GM04504 (cell line): ENCODE measurements around the gene OR6C68.
"Not testable (repeated sequence)": the region's sequence is repeated elsewhere in the genome, so short reads cannot be mapped to it uniquely, and the experiment has no call there.

Experiments used
- DNase-seq: peaks from one replicate; pipeline ENCODE4 v3.0.0-alpha.2; 2012; ENCODE audit warnings: low read depth

The OR6C68 gene

DNA sequence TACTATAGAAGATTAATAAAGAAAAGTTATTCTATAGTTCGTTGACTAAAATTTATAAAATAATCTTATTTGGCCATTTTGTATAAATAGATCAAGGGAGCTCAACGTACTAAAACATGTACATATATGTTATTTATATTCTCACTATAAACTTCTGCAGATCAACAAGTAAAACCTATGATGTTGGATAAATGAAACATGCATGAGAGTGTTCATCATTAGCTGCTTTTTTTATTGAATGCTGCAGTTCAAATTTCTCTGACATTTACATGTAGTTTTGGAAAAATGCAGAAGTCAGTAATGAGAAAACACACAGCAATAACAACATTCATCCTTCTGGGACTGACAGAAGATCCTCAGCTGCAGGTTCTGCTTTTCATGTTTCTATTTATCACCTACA, at the start of gene OR6C68:
TSS of gene OR6C68 (plus strand) at position 301 of the 400 bp plus-strand sequence. CDS start at position 301, 0 bp downstream.
- DNase-seq: no peak

- DNase-seq: no peak
Measured at GRCh38 chr12:55443776-55444175, 48.4 kb upstream of the OR6C68 start, which contains the start of gene OR6C2. OR6C2 (plus strand) TSS chr12:55444076; CDS start chr12:55452214, 8,138 bp downstream.

- DNase-seq: no peak
Measured at GRCh38 chr12:55445357-55445756, 46.8 kb upstream of the OR6C68 start.

DNA sequence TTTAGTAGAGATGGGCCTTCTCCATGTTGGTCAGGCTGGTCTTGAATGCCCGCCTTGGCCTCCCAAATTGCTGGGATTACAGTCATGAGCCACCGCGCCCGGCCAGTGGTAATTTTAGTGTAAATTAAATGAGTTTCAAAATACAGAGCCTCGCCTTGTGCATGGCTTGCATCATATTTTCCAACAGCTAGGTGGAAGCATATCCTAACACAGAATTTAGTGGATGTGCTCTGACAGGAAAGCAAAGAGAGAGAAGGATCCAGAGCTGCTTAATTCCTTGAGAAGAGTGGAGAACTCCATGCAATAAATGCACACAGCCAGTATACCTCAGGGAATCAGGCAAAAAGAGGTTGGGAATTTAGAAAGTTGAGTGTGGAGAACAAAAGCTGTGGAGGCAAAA, 45.9 kb upstream of the OR6C68 start:
- no peak for DNase-seq

GRCh38 chr12:55448825-55449224, 43.4 kb upstream of the OR6C68 start:
- no peak for DNase-seq

- DNase-seq: not testable (repeated sequence)
Measured at GRCh38 chr12:55464926-55465325, 27.3 kb upstream of the OR6C68 start.

DNA sequence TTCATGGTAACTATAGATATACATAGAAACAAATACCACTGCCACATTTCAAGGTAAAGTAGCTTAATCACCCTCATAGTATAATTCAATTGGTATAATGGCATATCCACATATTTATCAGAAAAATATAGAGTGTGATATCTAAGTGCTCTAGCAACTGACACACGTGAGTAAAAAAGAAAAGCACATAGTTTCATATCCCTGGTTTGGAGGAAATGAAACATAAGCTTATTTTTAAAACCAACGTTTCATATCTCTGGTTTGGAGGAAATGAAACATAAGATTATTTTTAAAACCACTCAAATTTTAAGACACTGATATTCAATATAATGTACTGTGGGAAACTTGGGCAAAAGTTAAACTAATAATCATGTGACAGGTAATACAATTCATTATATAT, 24.3 kb upstream of the OR6C68 start:
- DNase-seq: no peak

DNA sequence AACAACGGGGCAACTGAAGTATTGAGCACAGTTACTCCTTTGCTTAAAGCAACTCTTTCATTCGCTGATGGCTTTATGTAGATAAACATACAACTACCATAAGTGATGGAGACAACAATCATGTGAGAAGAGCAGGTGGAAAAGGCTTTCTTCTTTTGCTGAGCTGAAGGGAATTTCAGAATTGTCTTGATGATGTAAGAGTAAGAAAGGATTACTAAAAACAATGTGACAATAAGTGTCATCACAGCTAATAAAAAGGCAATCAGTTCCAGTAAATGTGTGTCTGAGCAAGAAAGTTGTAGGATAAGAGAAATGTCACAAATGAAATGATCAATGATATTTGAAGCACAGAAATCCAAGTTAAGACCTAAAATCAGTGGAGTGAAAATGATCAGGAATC, 22.9 kb upstream of the OR6C68 start:
- DNase-seq: no peak

GRCh38 chr12:55470088-55470829, 21.9 kb upstream of the OR6C68 start, which contains the start of gene OR6C70:
OR6C70 (minus strand) TSS chr12:55470138; CDS start chr12:55470138, 0 bp downstream.
- no peak for DNase-seq

DNA sequence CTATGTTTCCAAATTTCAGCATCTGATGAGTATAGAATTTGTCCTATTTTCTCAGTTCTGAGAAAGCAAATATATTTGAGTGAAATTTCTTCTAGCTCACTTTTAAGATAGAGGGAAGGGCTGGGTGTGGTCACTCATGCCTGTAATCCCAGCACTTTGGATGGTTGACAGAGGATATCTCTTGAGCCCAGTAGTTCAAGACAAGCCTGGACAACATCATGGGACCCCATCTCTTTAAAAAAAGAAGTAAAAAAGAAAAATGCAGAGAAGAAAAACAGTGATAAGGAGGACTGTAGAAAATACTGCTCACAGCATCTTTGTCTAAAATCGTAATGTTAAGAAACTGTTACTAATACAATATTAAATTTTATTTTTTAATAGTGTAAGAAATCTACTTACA, 19.9 kb upstream of the OR6C68 start:
- no peak for DNase-seq

DNA sequence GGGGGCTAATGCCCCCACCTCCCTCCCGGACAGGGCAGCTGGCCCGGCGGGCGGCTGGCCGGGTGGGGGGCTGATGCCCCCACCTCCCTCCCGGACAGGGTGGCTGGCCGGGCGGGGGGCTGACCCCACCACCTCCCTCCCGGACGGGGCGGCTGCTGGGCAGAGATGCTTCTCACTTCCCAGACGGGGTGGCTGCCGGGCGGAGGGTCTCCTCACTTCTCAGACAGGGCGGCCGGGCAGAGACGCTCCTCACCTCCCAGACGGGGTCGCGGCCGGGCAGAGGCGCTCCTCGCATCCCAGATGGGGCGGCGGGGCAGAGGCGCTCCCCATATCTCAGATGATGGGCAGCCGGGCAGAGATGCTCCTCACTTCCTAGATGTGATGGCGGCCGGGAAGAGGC, 13.0 kb upstream of the OR6C68 start:
- not testable (repeated sequence) for DNase-seq

- DNase-seq: not testable (repeated sequence)
Measured at GRCh38 chr12:55484284-55484683, 7.9 kb upstream of the OR6C68 start.

- no peak for DNase-seq
Measured at GRCh38 chr12:55495490-55495889, 3.3 kb downstream of the OR6C68 start.

DNA sequence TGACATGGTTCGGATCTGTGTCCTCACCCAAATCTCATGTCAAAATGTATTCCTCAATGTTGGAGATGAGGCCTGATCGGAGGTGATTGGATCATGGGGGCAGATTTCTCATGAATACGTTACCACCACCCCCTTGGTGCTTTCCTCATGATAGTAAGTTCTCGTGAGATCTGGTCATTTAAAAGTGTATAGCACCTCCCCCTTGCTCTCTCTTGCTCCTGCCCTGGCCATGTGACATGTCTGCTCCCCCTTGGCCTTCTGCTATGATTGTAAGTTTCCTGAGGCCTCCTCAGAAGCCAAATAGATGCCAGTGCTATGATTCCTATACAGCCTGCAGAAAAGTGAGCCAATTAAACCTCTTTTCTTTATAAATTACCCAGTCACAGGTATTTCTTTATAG, 7.1 kb downstream of the OR6C68 start:
- DNase-seq: no peak

DNA sequence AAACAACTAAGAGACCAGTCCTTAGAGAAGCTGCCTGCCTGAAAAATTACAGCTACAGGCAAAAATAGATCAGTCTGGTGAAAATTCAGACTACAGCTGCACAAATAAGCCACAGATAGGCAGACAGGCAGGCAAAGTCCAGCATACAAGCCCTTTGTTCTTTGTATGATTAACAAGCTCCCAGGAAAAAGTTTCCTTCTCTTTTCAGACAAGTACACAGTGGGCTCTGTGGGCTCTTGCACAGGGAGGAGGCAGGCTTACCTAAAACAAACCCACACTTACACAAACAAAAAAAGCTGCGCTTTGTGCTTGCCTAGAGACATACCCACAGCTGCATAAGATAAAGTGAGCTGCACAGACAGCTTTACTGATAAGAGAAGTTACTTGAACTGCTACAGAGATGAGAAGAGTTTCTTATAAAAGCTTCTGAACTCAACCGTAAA, 7.7 kb downstream of the OR6C68 start:
- DNase-seq: no peak

DNA sequence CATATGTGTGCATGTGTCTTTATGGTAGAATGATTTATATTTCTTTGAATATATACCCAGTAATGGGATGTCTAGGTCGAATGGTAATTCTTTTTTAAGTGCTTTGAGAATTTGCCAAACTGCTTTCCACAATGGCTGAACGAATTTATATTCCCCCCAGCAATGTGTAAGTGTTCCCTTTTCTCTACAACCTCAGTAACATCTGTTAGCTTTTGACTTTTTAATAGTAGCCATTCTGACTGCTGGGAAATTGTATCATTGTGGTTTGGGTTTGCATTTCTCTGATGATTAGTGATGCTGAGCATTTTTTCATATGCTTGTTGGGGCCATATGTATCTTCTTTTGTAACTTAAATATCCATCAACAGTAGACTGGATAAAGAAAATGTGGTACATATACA, 9.4 kb downstream of the OR6C68 start:
- DNase-seq: no peak

GRCh38 chr12:55515696-55516095, 23.5 kb downstream of the OR6C68 start:
- DNase-seq: no peak

DNA sequence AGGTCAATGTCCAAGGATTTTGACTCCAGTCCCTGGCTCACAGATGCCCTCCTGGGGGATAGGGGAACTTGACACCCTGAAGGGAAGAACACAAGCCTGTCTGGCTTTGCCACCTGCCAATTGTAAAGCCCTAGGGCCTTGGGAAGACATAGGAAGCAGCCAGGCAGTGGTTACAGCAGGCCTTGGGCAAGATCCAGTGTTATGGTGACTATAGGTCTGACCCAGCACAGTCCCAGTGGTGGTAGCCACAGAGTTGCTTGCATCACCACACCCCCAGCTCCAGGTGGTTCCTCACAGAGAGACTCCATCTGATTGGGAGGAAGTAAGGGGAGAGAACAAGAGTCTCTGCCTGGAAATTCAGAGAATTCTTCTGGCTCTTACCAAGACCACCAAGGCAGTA, 24.2 kb downstream of the OR6C68 start:
- no peak for DNase-seq
